Measurements from ENCODE around the gene PLD1. TPM values are rescaled to one million over a fixed set of nuclear protein-coding genes. Genes with fewer than 3 reads are reported as not detected.

Gene PLD1
- total and polyA plus RNA-seq, 2 of the 8 experiments (the other 6 are each of a cell fraction or from before 2014, with no cell fraction given) = 1.2 to 2.6 TPM

DNA sequence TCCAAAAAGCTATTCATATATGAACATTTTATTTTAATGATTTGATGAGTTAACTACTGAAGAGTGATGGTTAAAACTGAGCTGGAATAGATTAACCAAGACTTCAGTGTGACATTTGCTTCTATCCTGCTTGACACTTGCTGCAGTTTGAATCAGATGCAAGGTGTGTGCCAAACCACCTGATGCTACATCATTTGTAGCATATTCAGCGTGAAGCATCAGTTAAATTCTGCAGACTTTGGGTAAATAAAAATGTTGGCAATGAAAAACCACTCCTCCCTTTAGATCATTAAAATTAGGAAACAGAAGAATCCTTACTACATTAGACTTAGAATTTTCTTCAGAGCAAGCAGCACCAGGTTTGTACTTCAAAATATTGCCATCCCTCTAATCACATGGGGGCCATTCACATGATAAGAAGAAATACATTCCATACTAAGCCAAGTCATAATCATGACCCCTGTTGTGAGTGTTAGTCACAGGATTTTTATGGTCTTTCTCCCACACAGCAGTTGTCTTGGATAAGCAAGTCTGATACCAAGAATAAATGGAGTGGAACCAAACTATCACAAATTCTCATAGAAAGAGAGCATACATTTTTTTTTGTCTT, 189.4 kb downstream of the PLD1 start (continued):
- TF ChIP-seq RAD21 (IDR thresholded peaks at IDR 0.05 in 1 of 2, conservative IDR thresholded peaks at IDR 0.05 in 1 of 2; ENCODE audit: low read depth in 2 of 2, low read length in 2 of 2) = no peak
- no peak for TF ChIP-seq SP1 (IDR thresholded peaks at IDR 0.05; ENCODE audit: low read depth, low read length)
- TF ChIP-seq SAP30 (IDR thresholded peaks at IDR 0.05; ENCODE audit: insufficient read depth, insufficient replicate concordance, low read length) = no peak
- no peak for TF ChIP-seq TAF1 (IDR thresholded peaks at IDR 0.05; ENCODE audit: low read depth, low read length)

Measured in H1 (cell line).